GM19023 (cell line): ENCODE data around the gene PRSS16.
"Not testable (repeated sequence)": the region's sequence is repeated elsewhere in the genome, so short reads cannot be mapped to it uniquely, and the experiment has no call there.

Experiments
- ATAC-seq: cut with Tn5 transposase; IDR thresholded peaks from one replicate; pipeline ENCODE4 v1.9.1; 2021; ENCODE audit warnings: mild to moderate bottlenecking, moderate library complexity; ENCODE audit not compliant: unreplicated experiment

PRSS16 gene

DNA sequence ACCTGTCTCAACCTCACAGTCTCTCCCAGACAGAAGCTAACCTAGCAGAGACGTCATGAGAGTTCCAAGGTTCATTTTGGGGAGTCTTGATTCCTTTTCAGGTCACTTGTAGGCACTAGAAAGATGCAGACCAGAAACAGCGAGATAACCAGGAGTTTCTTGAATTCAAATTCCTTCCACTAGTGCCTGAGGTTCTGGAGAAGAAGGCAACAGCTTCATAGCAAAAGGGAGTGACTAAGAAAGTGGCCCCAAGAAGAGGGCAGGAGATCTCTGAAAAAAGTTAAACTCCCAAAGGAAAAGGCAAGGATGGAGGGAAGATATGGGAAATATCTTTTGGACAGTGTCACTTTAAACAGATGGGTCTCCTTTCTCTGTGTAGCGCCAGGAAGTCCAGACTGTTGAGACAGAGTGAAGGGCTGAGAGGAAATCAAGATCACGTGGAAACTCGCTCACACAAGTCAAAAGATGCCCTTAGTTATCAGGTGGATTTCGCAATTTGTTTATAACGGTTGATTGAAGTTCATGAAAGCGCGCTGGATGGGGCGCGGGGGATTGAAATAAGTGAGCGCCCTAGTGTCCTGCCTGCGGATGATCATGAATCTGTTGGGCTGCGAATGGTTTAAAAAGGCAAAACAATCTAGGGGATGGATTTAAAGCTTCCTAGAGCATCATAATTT, 4.8 kb upstream of the PRSS16 start:
- ATAC-seq: no peak

DNA sequence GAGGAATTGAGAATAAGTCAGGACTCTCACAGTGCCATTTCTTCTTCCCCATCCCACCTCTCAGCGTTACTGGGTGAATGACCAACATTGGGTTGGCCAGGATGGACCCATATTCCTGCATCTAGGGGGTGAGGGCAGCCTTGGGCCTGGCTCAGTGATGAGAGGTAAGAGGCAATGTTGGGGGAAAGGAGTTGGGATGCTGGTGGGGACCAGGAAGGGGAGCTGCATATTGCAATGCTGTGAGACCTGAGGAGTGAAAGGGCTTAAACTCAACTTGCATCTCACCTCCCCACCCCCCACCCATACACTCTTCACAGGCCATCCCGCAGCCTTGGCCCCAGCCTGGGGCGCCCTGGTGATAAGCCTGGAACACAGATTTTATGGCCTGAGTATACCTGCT, 1.3 kb downstream of the PRSS16 start:
- no peak for ATAC-seq

DNA sequence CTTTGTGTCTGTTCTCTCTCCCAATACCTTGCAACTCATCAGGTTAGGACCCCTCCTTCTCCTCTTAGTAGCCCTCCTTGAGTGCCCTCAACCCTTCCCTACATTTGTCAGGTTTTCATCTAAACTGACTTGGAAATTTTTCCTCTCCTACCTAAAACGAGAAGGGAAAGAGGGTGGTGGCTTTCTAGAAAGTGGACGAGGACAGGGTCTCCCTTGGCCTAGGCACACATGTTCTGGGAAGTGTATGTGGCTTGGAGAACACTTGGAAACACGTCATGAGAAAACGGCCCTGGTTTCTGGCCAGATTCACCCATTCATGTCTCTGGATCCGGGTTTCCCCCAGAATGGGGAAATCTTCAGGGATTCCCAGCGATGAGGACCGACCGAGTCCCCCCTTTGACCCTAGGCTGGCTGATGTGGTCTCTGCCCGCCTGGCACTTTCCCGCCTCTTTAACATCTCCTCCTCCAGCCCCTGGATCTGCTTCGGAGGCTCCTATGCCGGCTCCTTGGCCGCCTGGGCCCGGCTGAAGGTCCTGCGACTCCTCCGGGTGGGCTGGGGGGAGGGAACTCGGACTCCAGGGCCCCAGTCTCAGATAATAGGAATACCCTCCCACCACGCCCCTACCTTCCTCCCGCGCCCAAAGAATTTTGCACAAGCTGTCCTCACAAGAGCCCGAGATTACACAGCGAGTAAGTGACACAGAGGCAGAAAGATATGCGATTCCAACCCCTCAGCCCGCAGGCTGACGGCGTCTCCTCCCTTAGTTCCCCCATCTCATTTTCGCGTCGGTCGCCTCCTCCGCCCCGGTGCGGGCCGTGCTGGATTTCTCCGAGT, 3.0 kb downstream of the PRSS16 start:
- no peak for ATAC-seq

DNA sequence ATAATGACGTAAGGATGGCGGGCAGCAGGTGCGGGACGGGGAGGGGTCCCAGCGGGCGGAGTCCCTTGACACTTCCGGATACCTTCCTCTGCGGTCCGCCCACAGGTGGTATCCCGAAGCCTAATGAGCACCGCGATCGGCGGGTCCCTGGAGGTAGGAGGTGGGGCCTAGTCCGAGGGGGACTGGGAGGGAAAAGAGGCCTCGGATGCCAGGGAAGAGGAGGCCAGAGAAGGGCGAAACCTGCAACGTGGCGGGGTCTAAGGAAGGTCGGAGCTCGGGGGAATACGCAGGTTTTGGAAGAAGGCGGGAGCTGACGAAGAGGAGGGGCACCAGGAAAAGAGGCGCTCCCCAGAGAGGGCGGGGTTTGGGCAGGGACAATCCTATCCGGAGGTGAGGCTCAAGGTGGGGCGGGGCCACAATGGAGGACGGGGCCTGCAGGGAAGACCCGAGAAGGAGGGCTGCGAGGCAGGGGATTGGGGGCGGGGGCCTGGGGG, 3.7 kb downstream of the PRSS16 start:
- peak; percentile 87 for ATAC-seq

DNA sequence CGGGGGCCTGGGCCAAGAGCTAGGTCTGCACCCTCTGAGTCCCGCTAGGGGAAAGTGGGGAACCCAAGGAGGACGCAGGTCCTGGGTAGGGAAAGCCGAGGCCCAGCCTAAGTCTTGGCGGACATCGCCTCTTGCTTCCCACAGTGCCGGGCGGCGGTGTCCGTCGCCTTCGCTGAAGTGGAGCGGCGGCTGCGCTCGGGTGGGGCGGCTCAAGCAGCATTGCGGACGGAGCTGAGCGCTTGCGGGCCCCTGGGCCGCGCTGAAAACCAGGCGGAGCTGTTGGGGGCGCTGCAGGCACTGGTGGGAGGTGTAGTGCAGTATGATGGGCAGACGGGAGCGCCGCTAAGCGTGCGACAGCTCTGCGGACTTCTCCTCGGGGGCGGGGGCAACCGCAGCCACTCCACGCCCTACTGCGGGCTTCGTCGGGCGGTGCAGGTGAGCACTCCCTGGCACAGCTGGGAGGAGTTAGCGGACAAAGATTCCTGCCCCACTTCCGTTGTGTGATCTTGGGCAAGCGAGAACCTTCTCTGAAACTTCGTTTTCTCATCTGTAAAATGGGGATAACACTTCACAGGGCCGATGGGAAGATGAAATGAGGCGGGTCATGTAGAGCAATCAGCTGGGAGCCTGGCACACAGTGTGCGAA, 4.2 kb downstream of the PRSS16 start:
- ATAC-seq: peak; percentile 82

DNA sequence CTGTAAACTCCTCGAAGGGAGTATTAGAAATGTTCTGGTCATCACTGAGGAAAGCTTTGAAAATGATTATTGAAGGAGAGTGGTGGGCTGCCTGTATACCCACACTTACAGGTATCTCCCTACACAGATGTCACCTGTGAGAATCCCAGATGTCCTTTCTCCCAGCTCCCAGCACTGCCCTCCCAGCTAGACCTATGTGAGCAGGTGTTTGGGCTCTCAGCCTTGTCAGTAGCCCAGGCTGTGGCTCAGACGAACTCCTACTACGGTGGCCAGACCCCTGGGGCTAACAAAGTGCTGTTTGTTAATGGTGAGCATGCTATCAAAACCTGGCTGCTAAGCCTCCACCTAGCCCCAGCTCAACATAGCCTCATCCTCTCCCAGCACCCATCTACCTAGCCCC, 7.1 kb downstream of the PRSS16 start:
- ATAC-seq: no peak

DNA sequence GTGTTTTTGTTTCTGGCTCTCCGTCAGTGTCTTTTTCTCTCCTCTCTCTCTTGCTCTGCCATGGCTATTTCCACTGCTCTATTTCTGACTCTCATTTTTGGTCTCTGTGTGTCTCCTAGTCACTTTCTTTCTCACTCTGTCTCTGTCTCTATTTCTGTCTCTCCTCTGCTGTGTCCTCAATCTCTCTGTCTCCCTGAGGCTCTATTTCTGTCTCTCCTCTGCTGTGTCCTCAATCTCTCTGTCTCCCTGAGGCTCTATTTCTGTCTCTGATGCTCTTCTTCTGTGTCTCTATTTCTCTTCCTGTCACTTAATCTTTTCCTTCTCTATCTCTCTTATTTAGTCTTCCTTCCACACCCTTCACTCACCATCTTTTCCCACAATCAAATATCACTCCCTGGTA, 8.4 kb downstream of the PRSS16 start:
- no peak for ATAC-seq

DNA sequence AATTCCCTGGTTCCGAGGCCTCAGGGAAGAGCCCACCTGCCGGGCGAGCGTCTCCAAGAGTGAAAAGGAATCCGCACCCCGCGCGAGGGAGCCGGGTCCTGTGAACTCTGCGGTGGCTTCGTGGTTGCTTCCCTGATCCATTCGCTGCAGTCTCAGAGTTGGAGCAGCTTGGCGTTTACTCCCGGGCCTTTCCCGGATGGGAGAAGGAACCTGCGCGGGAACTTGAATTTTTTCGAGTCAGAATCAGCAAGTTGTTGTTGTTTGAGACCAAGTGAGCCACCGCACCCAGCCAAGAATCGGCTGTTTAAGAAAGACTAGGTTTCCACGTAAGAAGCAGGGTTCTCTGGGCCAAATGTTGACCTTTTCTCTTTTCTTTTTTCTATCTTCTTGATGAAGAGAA, 12.9 kb downstream of the PRSS16 start:
- ATAC-seq: no peak

DNA sequence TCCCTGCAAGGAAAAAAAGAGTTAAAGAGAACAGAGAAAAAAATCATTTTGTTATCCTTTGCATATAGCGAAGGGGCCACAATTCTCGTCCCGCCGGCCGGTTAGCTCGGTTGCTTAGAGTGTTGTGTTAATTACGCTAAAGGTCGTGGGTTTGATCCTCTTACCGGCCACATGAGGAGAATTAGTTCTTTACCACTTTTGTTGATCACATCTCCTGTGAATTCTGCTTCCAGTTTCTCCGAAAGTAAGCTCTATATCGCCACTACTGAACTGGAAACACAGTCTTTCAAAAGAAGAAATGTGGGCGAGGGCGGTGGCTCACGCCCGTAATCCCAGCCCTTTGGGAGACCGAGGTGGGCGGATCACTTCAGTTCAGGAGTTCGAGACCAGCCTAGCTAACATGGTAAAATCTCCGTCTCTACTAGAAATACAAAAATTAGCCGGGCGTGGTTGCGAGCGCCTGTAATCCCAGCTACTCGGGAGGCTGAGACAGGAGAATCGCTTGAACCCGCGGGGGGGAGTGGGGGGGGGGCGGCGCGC, 13.4 kb downstream of the PRSS16 start:
- ATAC-seq: no peak

DNA sequence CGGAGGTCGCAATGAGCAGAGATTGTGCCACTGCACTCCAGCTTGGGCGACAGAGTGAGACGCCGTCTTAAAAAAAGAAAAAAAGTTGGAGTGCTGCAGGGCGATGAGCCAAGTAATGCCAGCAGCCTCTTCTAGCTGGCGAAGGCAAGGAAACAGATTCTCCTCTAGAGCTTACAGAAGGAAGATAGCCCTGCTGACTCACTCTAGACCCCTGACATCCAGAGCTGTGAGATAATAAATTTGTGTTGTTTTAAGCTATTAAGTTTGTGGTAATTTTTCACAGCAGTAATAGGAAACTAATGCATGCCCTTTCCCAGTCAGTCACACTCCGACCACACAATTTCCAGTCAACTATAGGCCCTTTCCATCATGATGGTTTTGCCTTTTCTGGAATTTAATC, 16.4 kb downstream of the PRSS16 start:
- ATAC-seq: no peak

DNA sequence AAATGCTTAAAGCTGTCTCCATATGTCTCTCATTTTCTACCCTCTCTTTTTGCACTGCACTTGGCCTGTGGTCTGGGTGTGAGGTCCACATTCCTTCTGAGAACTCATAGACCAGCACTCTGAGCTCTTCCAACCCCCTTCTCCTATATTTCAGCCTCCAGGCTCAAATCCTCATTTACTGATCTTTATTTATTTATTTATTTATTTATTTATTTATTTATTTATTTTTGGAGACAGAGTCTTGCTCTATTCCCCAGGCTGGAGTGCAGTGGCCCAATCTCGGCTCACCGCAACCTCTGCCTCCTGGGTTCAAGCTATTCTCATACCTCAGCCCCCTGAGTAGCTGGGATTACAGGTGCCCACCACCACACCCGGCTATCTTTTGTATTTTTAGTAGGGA, 19.5 kb downstream of the PRSS16 start:
- ATAC-seq: not testable (repeated sequence)

DNA sequence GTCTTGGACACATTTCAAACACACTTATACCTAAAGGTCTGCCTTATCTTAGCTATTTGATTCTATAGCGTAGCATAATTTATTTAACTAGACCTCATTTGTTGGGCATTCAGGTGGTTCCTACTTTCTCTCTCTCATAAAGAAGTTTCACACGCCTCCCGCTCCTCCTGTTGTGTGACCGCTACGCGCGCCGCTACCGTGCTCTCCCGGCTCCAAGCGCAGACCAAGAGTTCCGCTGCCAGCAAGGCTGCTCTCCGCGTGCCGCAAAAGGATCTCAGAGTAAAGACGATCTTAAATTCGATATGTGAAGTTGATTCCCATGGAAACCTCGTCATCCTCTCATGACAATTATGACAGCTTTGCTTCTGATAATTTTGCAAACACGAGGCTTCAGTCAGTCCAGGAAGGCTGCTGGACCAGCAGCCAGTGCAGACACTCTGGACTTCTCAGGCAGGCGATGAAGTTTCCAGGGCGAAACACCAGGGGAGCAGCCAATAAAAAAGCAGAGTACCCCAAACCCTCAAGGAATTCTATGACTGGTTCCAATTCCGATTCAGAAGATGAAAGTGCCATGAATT, 20.4 kb downstream of the PRSS16 start:
- no peak for ATAC-seq

DNA sequence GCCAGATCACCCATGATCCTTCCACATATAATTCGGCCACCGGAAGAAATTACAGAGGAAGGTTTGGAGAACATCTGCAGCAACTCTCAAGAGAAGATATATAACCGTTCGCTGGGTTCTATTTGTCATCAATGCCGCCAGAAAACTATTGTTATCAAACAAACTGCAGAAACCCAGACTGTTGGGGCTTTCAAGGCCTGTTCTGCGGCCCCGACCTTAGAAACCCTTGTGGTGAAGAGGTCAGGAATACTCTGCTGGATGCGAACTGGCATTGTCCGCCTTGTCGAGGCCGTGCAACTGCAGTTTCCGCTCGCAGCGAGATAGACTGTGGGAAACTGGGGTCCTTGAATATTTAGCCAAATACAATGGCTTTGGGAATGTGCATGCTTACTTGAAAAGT, 21.3 kb downstream of the PRSS16 start:
- ATAC-seq: no peak

DNA sequence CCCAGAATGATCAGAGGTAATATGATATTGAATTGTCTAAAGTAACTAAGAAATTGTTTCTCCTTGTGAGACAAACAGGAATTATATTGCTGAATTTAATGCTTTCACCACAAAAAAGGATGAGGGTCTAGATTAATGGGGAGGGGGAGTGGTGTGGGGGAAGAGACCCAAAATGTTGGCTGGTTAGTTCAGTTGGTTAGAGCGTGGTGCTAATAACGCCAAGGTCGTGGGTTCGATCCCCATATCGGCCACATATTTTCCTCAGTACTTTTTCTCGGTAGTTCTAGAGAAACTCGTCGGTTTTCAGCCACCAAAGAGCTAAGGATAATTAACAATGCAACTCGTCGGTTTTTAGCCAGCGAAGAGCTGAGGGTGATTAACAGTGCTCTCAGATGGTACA, 26.3 kb downstream of the PRSS16 start:
- no peak for ATAC-seq

DNA sequence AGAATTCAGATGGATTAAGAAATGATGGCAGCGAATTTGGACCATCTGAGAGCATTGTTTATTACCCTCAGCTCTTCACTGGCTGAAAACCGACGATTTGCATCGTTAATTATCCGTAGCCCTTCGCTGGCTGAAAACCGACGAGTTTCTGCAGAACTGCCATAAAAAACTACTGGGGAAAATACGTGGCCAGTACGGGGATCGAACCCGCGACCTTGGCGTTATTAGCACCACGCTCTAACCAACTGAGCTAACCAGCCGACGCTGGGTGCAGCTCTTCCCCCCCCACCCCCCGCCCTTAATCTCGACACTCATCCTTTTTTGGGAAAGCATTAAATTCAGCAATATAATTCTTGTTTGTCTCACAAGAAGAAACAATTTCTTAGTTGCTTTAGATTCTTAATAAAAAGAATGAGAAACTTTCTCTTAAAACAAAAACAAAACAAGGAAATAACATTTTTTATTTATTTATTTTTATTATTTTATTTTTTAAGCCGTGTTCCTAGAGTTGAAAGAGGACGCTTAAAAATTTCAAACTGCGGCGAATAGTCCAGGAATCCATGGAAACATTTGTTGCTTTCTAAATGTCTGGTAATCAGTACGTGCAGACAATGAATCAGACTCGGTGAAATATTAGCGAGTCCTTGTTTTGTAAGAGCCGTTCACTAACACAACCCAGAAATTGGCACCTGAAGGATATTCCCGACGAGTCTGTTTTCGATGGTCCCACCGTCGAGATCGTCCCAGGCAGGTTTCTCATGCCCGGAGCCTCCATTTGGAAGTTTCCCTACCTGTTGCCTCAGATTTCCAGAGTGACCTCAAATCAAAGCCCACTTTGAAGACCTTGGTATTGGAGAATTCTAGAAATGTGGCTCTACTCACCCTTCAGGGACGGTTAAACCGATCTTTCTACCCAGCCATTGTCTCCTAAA, 27.8 kb downstream of the PRSS16 start:
- no peak for ATAC-seq

DNA sequence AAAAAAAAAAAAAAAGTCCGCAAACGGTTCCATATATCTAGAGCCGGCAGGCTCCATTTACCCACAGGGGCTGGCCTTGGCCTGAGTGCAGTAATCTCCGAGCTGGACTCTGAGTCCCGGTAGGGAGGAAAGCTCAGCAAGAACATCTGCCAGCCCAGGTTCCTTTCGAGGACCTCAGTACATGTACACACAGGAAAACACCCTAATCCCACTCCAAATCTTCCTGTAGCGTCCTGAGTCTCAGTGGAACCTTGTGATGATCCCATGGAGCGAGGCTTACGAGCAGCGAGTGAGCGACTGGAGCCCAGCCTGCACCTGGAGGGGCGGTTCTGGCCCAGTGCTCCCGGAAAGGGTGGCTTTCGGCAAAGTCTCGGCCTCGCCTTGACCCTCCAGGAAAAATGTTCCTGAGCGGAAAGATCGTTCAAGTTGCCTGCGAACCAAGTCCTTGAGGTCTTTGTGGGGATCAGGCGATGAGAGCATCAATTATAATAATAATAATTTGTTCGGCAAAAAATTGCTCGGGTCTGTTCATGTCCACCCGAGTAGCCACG, 32.1 kb downstream of the PRSS16 start:
- no peak for ATAC-seq

DNA sequence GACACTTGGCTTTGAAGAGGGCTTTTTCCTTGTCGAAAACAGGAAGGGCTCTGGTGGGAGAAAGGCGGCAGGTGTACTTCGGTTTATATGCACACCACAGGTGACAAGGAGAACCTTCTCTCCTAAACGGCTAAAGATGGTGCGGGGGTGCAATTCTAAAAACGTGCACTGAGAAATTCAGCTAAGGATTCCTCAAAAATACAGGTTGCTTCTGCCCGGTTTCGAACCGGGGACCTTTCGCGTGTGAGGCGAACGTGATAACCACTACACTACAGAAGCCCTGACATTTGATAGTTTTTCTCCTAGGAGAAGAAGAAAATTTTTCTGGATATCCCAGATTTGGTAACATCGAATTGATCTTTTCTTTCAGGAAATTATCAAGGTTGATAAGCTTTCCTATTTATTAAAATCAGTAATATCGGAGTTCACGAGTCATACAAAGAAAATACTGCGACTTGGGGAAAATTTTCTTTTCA, 32.6 kb downstream of the PRSS16 start:
- no peak for ATAC-seq

DNA sequence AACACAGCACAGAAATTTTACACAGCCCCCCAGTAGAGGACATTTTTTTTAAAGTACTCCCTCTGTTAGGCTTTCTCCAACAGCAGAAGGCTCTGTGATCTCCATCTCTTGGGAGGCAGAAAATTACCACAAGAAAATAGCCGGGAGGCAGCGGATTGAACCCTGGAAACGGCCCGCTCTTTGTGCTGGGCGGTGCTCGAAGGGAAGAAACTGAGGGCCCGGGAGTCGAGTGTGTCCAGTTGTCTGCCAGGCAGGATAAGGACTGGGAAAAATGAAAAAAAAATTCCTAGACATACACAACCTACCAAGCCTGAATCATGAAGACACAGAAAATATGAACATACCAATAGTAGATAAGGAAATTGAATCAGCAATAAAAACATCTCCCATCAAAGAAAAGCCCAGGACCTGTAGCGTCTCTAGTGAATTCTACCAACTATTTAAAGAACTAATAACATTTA, 33.1 kb downstream of the PRSS16 start:
- no peak for ATAC-seq

DNA sequence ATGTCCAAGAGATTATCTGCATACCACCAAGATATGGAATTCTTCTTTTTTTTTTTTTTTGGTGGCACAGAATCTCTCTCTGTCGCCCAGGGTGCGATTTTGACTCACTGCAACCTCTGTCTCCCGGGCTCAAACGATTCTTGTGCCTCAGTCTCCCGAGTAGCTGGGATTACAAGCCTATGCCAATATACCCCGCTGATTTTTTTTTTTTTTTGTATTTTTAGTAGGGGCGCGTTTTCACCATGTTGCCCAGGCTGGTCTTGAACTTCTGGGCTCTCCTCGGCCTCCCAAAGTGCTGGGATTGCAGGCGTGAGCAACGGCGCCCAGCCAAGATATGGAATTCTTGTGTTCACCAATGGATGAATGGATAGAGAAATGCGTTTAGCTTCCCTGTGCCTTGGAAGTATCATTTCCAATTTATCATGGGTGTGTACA, 33.6 kb downstream of the PRSS16 start:
- no peak for ATAC-seq

DNA sequence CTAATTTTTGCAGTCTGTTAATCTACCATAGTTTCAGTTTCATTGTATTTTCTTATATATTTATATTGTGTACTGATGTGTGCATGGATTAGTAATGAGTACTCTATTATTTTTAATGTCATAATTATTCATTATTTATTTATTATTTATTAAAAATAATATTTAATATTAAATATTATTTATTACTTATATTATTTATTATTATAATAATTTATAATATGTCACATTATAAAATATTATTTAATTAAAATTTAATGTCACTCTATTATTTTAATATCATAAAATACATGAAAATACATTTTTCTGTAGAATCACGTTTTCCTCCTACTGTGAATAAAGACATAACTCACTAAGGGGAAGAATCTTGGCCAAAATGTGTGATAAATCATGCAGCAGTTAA, 34.1 kb downstream of the PRSS16 start:
- ATAC-seq: no peak
